ENCODE results near the gene CDC5L. TPM values are rescaled to one million over a fixed set of nuclear protein-coding genes. Genes with fewer than 3 reads are reported as not detected.
A peak's percentile ranks its signal among the peaks of the same experiment; 100 is the strongest.

The CDC5L gene
- total and polyA plus RNA-seq, 2 of the 13 experiments (the other 11 are each of a cell fraction or from before 2014, with no cell fraction given): 11.0 to 34.2 TPM

- TF ChIP-seq ISL2 (CRISPR knock-in tag; IDR thresholded peaks at IDR 0.05) (peak; percentile 63; the same call in 1 of the 2 replicates), PHF8 (CRISPR knock-in tag; IDR thresholded peaks at IDR 0.05) (peak; percentile 95), ZC3H13 (CRISPR knock-in tag; IDR thresholded peaks at IDR 0.05) (peak; percentile 60; the same call in 1 of the 2 replicates), ATAD3A (CRISPR knock-in tag; IDR thresholded peaks at IDR 0.05) (no peak), MTA1 (CRISPR knock-in tag; IDR thresholded peaks at IDR 0.05; ENCODE audit: borderline replicate concordance) (peak; percentile 59; the same call in 1 of the 2 replicates), SALL2 (CRISPR knock-in tag; IDR thresholded peaks at IDR 0.05) (peak; percentile 97; the same call in 1 of the 2 replicates), THAP9 (CRISPR knock-in tag; IDR thresholded peaks at IDR 0.05; ENCODE audit: borderline replicate concordance) (peak; percentile 79; the same call in 1 of the 2 replicates), HNF1B (CRISPR knock-in tag; IDR thresholded peaks at IDR 0.05) (peak; percentile 93), ZNF775 (CRISPR knock-in tag; IDR thresholded peaks at IDR 0.05; ENCODE audit: borderline replicate concordance) (no peak; the same call in 1 of the 2 replicates), ZNF235 (CRISPR knock-in tag; IDR thresholded peaks at IDR 0.05; ENCODE audit: borderline replicate concordance) (peak; percentile 67), RCOR2 (CRISPR knock-in tag; IDR thresholded peaks at IDR 0.05) (peak; percentile 63), PRPF4 (IDR thresholded peaks at IDR 0.05; ENCODE audit: low read depth, low read length, poor library complexity, severe bottlenecking) (no peak), ZNF747 (CRISPR knock-in tag; IDR thresholded peaks at IDR 0.05; ENCODE audit: borderline replicate concordance) (peak; percentile 84; the same call in 1 of the 2 replicates), TRIM22 (IDR thresholded peaks at IDR 0.05) (no peak), KLF15 (CRISPR knock-in tag; IDR thresholded peaks at IDR 0.05; ENCODE audit: borderline replicate concordance) (peak; percentile 70; the same call in 1 of the 2 replicates), SOX6 (IDR thresholded peaks at IDR 0.05) (no peak), SOX6 (CRISPR knock-in tag; IDR thresholded peaks at IDR 0.05) (peak; percentile 81), SNAPC2 (CRISPR knock-in tag; IDR thresholded peaks at IDR 0.05) (peak; percentile 37; the same call in 1 of the 2 replicates), ZMAT5 (CRISPR knock-in tag; IDR thresholded peaks at IDR 0.05; ENCODE audit: borderline replicate concordance, low read depth) (no peak), ZNF556 (CRISPR knock-in tag; IDR thresholded peaks at IDR 0.05; ENCODE audit: borderline replicate concordance) (peak; percentile 87; the same call in 1 of the 2 replicates), ZNF891 (CRISPR knock-in tag; IDR thresholded peaks at IDR 0.05) (peak; percentile 87; the same call in 1 of the 2 replicates)
Measured at GRCh38 chr6:44387346-44388134, at the start of gene CDC5L (continued).
